Fibroblast of upper back skin (primary cell): ENCODE measurements around the gene SUGP2.
A peak's percentile ranks its signal among the peaks of the same experiment; 100 is the strongest.
"Not testable (repeated sequence)": the region's sequence is repeated elsewhere in the genome, so short reads cannot be mapped to it uniquely, and the experiment has no call there.

Experiments used
- DNase-seq: peaks from one replicate; pipeline ENCODE4 v3.0.0-alpha.2; 2013

The SUGP2 gene

GRCh38 chr19:18987456-18987855, 45.9 kb downstream of the SUGP2 start:
- DNase-seq: no peak

GRCh38 chr19:18985257-18985656, 48.1 kb downstream of the SUGP2 start:
- no peak for DNase-seq

DNA sequence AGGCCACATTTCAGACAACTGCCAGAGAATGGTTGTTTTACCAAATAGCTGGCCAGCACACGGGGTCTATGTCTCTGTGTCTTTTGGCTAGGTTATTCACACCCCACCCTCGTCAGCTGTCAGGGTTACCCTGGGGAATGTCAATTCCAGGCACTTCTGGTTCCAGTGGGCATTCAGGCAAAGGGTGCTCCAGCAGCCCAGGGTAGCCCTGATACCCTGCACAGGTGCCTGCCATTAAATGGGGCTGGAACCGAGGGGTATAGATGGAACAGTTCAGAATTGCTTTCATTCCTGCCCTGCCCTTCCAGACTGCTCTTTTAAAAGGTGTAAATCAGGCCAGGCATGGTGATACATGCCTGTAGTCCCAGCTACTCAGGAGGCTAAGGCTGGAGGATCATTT, 49.1 kb downstream of the SUGP2 start:
- DNase-seq: no peak

DNA sequence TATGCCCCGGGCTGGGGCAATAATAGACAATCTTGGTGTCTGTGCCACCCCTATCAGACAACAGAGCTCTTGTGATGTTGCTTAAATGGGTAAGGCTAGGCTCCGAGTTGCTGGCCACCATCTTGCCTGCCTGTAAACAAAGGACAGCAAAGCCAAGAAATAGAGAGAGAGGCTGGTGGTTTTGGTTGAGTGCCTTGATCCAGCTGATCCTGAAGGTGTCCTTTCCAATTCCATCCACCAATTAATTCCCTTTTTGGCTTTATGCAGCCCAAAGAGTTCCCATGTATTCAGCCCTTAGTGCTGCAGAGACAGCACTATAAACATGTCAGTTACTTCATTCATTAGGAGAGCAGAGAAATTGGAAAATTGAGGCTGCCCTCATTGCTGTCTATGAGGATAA, 50.6 kb downstream of the SUGP2 start:
- no peak for DNase-seq

DNA sequence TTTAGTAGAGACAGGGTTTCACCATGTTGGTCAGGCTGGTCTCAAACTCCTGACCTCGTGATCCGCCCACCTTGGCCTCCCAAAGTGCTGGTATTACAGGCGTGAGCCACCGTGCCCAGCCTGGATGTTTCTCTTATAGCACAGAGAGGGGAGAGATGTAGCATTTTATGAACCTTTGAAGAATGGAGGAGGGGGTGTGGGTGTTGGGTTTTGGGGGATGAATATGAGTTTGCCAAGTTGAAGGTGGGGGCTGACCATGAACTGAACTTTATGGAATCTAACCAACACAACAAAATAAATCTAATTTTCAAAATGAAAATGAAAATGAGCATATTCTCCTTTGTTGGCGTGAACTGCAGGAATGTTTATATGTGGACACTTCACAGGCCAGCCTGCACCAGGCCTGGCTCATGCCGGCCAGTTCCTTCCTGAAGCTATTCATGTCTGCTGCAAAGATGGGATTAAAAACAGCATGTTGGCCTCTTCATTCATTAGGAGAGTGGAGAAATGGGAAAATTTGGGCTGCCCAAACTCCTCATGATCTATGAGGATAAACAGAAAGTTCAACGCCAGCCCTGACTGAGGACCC, 52.8 kb downstream of the SUGP2 start:
- no peak for DNase-seq

DNA sequence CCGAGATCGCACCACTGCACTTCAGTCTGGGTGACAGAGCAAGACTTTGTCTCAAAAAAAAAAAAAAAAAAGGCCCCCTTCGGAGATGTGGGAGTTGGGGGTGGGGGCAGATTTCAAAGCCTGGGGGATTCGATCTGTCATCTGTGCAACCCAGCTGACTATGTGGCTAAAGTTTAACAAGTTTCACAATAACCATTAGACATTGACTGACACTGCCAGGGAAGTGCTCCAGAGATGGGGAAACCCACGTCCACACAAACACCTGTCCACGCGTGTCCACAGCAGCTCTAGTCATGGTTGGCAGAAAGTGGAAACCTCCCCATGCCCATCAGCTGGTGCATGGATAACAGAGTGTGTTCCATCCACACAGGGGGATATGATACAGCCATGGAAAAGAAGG, 54.7 kb downstream of the SUGP2 start:
- no peak for DNase-seq

GRCh38 chr19:18975869-18976268, 57.4 kb downstream of the SUGP2 start:
- DNase-seq: peak; percentile 23

DNA sequence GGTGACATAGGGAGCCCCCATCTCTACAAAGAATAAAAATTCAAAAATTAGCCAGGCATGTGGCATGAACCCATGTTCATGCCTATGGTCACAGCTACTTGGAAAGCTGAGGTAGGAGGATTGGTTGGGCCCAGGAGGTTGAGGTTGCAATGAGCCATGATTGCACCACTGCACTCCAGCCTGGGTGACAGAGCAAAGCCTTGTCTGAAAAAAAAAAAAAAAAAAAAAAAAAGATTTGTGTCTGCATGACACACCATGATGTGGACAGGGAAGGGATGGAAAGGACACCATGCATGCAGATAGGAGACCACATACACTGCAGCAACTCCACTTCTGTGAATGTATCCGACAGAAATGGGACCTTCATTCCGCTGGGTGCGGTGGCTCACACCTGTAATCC, 58.3 kb downstream of the SUGP2 start:
- DNase-seq: no peak

DNA sequence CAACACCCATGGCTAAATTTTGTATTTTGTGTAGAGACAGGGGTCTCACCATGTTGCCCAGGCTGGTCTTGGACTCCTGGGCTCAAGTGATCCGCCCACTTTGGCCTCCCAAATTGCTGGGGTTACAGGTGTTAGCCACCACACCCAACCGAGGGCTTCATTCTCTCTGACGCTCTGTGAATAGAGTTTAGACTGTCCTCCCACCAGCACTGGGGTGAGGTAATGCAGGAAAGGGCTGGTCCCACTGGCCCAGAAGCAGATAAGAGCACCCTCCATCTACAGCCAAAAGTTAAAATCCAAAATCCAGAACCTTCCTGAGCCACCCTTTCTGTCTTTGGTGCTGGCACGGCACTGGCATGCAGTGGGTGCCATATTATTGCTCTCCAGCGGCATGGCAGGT, 60.5 kb downstream of the SUGP2 start:
- no peak for DNase-seq

GRCh38 chr19:18972301-18972811, 61.0 kb downstream of the SUGP2 start:
- DNase-seq: no peak

- peak; percentile 47 for DNase-seq
These were observed 63.2 kb downstream of the SUGP2 start for GRCh38 chr19:18969931-18970659.

- peak; percentile 61 for DNase-seq
These were observed 65.8 kb downstream of the SUGP2 start for GRCh38 chr19:18967358-18968146.

DNA sequence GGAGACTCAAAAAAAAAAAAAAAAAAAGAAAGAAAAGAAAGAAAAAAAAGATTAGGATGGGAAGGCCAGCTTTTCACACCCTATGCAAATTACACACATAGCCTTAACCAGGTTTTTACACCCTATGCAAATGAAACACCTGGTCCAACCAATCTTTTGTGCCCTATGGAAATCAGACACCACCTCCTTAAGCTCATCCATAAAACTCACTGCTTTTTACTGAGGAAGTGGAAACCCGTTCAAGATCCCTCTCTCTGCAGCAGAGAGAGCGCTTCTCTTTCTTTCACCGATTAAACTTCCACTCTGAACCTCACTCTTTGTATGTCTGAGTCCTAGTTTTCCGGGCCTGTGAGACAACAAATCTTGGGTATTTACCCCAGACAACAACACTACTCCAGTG, 67.0 kb downstream of the SUGP2 start:
- no peak for DNase-seq

GRCh38 chr19:18964121-18964520, 69.2 kb downstream of the SUGP2 start:
- DNase-seq: no peak

- DNase-seq: no peak
These were observed 71.3 kb downstream of the SUGP2 start for GRCh38 chr19:18961767-18962620.

DNA sequence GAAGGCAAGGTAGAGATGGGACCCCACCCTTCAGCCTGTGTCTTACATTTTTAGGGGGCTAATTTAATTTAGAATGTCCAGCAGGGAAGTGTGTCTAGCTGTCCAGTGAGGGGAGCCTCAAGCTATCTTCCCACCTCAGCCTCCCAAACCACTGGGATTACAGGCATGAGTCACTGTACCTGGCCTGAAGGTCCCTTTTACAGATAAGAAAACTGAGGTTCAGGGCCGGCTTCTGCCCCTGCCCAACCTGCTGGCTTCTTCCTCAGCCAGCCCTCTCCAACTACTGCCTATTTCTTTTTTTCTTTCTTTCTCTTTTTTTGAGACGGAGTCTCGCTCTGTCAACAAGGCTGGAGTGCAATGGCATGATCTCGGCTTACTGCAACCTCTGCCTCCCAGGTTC, 72.9 kb downstream of the SUGP2 start:
- no peak for DNase-seq

GRCh38 chr19:18955042-18955441, 78.3 kb downstream of the SUGP2 start:
- DNase-seq: no peak

DNA sequence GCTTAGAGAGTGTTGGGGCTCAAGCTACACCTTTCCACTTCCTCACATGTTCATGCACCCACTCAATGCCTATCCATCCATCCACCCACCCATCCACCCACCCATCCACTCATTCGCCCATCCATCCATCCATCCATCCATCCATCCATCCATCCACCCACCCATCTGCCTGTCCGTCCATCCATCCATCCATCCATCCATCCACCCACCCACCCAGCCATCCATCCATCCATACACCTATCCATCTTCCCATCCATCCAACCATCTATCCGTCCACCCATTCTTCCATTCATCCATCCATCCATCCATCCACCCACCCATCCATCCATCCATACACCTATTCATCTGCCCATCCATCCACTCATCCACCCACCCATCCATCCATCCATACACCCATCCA, 79.2 kb downstream of the SUGP2 start:
- no peak for DNase-seq

GRCh38 chr19:18952364-18953003, 80.8 kb downstream of the SUGP2 start:
- DNase-seq: not testable (repeated sequence)

DNA sequence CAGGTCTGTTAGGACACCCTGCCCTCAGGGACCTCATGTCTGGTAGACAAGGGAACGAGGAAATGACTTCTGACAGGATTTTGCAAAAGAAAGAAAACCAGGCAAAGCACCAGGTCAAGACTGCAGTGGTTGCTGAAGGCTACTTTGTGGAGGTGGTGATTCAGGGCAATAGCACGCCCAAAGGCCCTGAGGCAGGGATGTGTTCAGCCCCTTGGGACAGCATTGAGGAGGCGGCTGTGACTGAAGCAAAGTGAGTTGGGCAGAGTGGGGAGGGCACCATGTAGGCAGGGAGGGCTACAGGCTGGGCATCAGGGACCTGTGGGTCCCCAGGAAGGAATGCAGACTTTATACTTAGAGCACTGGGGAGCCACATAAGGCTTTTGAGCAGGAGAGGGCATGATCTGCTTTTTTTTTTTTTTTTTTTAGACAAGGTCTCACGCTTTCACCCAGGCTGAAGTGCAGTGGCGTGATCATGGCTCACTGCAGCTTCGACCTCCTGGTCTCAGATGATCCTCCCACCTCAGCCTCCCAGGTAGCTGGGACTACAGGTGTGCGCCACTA, 81.5 kb downstream of the SUGP2 start:
- no peak for DNase-seq

DNA sequence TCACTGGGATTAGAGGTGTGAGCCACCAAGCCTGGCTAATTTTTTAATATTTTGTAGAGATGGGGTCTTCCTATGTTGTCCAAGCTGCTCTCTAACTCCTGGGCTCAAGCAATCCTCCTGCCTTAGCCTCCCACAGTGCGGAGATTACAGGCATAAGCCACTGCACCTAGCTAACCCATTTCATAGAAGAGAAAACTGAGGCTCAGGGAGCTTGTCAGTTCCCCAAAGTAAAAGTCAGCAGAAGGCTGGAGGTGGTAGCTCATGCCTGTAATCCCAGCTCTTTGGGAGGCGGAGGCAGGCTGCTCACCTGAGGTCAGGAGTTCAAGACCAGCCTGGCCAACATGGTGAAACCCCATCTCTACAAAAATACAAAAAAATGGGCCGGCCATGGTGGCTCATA, 83.5 kb downstream of the SUGP2 start:
- no peak for DNase-seq

GRCh38 chr19:18948976-18949356, 84.4 kb downstream of the SUGP2 start:
- DNase-seq: no peak
